Fibroblast of peridontal ligament (primary cell): ENCODE data around the gene BPIFA3.

ENCODE experiments used
- DNase-seq: peaks from one replicate; pipeline ENCODE4 v3.0.0-alpha.2; 2010; ENCODE audit errors: extremely low read depth

The BPIFA3 gene

DNA sequence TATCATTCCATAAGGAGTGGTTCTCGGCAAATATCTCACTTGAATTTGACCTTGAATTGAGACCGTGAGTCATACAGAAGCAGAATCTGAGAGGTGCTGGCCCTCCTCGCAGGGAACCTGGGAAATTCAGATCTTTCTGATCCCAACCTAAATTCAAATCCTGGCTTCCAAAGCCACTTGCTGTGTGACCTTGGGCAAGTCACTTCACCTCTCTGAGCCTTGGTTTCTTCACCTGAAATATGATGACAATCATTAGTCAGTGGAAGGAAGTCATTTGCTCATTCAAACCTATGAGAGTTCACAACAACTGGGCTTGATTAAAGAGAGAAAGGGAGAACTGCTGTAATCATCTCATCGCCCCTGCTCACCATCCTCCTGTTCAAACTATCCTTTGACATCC lies 7.2 kb downstream of the BPIFA3 start:
- DNase-seq: no peak

GRCh38 chr20:33229843-33230242 lies 12.7 kb downstream of the BPIFA3 start:
- DNase-seq: no peak

DNA sequence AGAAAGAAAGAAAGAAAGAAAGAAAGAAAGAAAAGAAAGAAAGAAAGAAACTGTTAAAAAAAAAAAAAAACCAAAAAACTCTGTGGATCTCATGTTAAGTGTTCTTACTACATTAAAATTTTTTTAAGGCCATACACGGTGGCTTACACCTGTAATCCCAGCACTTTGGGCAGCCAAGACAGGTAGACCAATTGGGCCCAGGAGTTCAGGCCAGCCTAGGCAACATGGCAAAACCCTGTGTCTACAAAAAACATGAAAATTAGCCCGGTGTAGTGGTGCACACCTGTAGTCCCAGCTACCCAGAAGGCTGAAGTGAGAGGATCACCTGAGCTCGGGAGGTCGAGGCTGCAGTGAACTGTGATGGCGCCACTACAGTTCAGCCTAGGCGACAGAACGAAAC lies 14.1 kb downstream of the BPIFA3 start:
- DNase-seq: no peak

- no peak for DNase-seq
Observed at GRCh38 chr20:33232486-33233072, 15.4 kb downstream of the BPIFA3 start.

GRCh38 chr20:33233129-33233774 lies 16.1 kb downstream of the BPIFA3 start:
- no peak for DNase-seq

GRCh38 chr20:33234050-33234449 lies 16.9 kb downstream of the BPIFA3 start:
- DNase-seq: no peak

- DNase-seq: no peak
Observed at GRCh38 chr20:33235696-33236095, 18.5 kb downstream of the BPIFA3 start, which contains the start of gene BPIFA1. BPIFA1 (plus strand) TSS chr20:33235996; CDS start chr20:33237712, 1,716 bp downstream.

- no peak for DNase-seq
Observed at GRCh38 chr20:33236351-33236750, 19.2 kb downstream of the BPIFA3 start.

GRCh38 chr20:33237989-33238388 lies 20.8 kb downstream of the BPIFA3 start:
- no peak for DNase-seq

DNA sequence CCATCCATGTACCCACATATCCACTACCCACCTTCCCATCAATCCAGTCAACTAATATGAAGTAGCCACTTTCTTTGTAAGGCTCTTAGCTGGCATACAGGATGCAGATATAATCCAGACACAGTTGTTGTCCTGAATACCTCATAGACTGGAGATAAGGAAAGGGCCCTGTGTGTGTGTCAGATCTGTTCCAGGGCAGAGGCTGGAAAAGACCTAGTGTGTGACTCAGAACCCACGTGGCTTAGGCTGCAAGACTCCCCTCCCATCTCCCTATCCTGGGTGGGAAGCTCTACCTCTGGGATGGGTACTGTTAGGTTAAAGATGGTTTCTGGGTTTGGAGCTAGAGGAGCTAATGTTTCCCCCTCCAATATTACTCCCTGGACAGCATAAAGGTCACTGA lies 22.3 kb downstream of the BPIFA3 start:
- DNase-seq: no peak

DNA sequence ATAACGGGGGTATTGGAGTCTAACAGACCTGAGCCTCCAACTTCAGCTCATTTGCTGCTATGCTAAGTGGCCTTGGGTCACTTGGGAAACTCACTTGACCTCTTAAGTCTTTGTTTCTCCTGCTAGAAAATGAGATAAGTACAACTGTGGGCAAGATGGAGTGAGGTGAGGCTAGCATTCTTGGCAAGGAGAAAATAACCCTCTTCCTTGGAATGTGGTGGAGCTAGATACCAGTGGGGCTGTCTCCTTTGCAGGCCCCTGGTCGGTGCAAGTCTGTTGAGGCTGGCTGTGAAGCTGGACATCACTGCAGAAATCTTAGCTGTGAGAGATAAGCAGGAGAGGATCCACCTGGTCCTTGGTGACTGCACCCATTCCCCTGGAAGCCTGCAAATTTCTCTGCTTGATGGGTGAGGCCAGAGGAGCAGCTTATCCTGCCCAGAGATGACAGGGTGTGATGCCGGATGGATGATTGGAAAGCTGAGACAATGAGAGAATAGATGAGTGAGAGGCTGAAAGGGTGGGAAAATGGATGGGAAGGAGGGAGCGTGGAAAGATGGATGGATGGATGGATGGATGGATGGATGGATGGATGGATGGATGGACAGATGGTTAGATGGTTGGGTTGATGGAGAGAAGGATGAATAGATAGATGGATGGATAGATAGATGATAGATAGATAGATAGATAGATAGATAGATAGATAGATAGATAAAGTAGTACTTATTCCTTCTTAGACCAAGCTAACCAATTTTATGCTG lies 23.0 kb downstream of the BPIFA3 start:
- DNase-seq: no peak

- DNase-seq: no peak
Observed at GRCh38 chr20:33240923-33241322, 23.8 kb downstream of the BPIFA3 start.

DNA sequence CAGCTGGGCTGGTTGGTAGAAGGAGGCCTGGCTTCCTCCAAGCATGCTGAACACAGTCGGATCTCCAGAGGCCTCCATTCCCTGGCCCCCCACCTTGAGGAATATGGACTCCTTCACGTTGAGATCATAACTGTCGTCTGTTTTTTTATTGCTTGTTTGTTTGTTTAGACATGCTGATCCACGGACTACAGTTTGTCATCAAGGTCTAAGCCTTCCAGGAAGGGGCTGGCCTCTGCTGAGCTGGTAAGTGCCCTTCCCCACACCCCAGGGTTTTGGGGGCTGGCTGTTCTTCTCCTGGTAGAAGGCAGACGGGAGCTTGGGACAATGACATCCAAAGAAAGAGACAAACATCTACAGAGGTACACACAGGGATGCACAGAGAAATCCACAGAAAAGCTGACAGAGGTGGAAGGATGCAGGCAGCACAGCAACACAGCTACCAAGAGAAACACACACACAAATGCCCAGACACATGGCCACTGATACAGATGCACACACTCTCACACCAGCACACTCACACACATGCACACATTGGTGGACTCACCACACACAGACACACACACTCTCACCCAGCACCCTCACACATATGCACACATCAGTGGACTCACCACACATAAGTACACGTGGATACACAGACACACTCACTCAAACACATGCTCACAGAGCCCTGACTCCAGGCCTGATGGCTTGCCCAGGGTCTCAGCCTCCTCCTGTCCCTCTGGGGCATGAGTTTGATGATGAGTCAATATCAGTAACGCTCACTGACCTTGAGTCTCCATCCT lies 25.4 kb downstream of the BPIFA3 start:
- no peak for DNase-seq

DNA sequence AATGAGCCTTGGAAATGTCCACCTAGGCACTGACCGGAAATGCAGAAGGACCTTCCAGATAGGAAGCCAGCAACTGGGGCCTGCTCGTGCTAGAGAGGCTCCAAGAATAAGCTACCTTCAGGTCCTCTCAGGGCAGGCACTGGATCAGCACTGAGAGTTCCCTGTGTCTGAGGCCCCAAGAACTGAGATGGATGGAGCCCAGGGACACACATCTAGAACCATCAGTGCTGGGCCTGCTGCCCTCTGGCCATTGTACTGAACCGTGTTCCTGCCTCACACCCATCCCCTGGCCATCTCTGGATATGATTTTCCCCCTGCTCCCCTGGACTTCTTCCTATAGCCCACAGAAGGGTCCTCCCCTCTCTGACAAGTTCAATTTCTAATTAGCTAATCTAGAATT lies 28.9 kb downstream of the BPIFA3 start:
- no peak for DNase-seq

DNA sequence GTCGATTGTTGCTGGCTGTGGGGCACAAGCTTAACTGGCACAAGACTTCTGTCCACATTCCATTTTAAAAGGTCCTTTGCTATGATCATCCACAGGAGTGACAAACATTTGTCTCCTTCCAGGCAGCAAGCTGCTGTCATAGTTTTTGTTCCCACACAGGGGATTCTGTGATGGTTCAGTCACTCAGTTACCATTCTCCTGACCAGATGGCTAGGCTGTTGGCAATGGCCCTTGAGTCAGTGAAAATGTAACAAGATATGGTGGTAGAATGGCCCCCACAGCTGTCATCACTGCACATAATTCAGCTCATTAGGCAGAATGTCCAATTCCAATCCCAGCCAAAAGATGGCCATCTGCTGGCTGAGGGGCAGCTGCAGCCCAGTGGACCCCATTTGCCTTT lies 32.3 kb downstream of the BPIFA3 start:
- no peak for DNase-seq

DNA sequence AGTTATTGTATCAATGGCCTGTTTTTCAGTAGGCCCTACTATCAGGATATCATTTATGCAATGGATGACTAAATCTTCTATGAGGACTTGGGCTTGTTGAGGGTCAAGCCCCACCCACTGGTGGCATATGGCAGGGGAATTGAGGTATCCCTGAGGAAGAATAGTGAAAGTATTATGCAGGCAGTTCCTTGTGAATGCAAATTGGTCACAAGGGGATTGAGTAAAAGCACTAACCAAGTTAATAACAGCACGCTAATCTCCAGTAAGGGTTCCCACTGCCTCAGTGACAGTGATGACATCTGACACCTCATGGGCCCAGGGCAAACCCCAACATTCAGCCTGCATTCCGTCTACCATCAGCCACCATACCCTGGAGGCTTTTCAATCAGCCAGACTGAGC lies 33.5 kb downstream of the BPIFA3 start:
- DNase-seq: no peak

DNA sequence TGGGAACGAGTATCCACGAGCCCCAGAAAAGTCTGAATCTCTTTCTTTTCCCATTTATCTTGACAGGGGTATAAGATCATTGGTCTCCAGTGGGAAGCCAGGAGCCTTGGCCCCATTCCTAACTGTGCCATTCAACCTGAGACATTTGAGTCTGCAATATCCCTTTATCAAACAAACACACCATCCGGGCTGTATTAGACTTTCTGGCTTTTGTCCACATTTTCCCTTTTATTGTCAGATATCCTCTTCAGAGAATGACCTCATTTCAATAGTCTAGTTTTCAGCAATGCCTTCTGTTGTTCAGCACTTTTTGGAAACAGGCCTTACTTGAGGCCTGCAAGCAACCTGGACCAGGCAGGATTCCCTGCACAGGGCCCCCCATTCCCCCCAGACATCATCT lies 34.3 kb downstream of the BPIFA3 start:
- DNase-seq: no peak

- no peak for DNase-seq
Observed at GRCh38 chr20:33252460-33252859, 35.3 kb downstream of the BPIFA3 start.

GRCh38 chr20:33255005-33255404 lies 37.9 kb downstream of the BPIFA3 start:
- DNase-seq: no peak

- DNase-seq: no peak
Observed at GRCh38 chr20:33257237-33257636, 40.1 kb downstream of the BPIFA3 start.

- DNase-seq: no peak
Observed at GRCh38 chr20:33259371-33259770, 42.2 kb downstream of the BPIFA3 start.

DNA sequence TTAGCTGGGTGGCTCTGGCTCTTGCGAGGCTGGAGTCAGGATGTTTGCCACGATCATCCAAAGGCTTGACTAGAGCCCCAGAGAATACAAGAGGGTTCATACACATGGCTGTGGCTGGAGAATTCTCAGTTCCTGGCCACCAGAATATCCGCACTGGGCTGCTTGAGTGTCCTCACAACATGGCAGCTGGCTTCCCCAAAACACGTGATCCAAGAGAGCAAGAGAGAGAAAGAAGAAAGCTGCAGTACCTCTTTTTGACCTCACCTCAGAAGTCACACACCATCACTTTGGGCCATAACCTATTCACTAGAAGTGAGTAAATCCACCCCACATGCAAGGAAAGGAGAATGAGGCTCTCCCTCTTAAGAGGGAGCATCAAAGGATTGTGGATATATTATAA lies 44.3 kb downstream of the BPIFA3 start:
- DNase-seq: no peak
